ENCODE results near the gene ADISSP. TPM values are rescaled to one million over a fixed set of nuclear protein-coding genes. Genes with fewer than 3 reads are reported as not detected.

Gene ADISSP
- total and polyA plus RNA-seq, 2 of the 8 experiments (the other 6 are each of a cell fraction or from before 2014, with no cell fraction given): 111 to 141 TPM

DNA sequence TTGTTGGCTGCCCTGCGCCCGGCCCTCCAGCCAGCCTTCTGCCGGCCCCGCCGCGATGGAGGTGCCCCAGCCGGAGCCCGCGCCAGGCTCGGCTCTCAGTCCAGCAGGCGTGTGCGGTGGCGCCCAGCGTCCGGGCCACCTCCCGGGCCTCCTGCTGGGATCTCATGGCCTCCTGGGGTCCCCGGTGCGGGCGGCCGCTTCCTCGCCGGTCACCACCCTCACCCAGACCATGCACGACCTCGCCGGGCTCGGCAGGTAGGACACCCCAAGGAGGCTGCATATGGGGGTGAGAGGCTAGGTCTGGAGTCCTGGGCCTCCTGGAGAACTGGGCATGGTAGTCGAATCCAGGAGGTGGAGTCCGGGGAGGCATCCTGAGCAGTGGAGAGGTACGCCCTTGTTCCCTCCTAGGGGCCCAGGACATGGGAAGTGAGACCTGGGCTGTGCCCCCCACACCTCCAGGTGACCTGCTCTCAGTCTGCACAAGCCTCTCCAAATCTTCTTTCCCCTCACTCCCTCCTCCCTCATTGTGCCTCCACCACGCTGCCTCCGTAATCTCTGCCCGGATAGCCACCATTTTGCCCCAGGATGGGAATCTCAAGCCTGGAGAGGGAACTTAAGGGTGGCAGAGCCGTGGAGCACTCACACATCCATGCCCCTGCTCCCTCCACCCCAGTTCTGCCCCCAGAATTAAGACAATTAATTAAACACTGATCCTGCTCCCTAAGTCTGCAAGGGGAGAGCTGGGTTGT, 29.1 kb upstream of the ADISSP start:
- Histone ChIP-seq H3K4me2 (ENCODE audit: insufficient read depth in 1 of 2, low read depth in 2 of 2, low read length in 2 of 2) (peak overlapping the region; percentile 63 to 98), H3K4me1 (replicated peaks in 1 of 4; ENCODE audit: control insufficient read depth in 3 of 4, insufficient read depth in 4 of 4, low read length in 3 of 4) (peaks cover 5 to 35% (median 28%) of the 10 kb centered on the region in 4 experiments), H3K4me3 (ENCODE audit: extremely low read depth in 1 of 4, insufficient read depth in 2 of 4, low read depth in 3 of 4, low read length in 4 of 4) (peak overlapping the region; percentile 30 to 85 (median 68)), H2BK5ac (ENCODE audit: low read depth, low read length) (no peak overlapping the region), H4K20me1 (replicated peaks in 1 of 2; ENCODE audit: control insufficient read depth in 1 of 2, insufficient read depth in 2 of 2, low read length in 2 of 2) (peaks cover 3% of the 10 kb centered on the region in 2 experiments), H3K56ac (replicated peaks; ENCODE audit: insufficient read length, low read depth, low read length) (no peak overlapping the region), H3K36me3 (ENCODE audit: control insufficient read depth in 2 of 4, insufficient read depth in 4 of 4, low read length in 3 of 4) (peaks cover 4 to 5% (median 5%) of the 10 kb centered on the region in 4 experiments; a peak in 6 of 8 replicates), H4K91ac (replicated peaks; ENCODE audit: insufficient read length, low read length) (peak overlapping the region; percentile 11), H3K23me2 (ENCODE audit: low read depth, low read length) (peaks cover 9% of the 10 kb centered on the region; the same call in 1 of the 2 replicates), H3K9ac (replicated peaks in 1 of 4; ENCODE audit: extremely low read depth in 1 of 4, low read depth in 3 of 4, low read length in 3 of 4) (no peak overlapping the region; a peak in 2 of 7 replicates), H2BK15ac (ENCODE audit: low read length) (no peak overlapping the region), H3K27ac (ENCODE audit: low read depth, low read length) (no peak overlapping the region; the same call in 1 of the 2 replicates), H3K23ac (ENCODE audit: insufficient read length) (no peak overlapping the region), H3K18ac (ENCODE audit: extremely low read depth, low read length) (peak overlapping the region; percentile 68; the same call in 1 of the 2 replicates), H3K9me3 (ENCODE audit: insufficient read depth in 2 of 2, low read depth in 1 of 2, low read length in 1 of 2) (no peaks in the 10 kb centered on the region), H2BK20ac (ENCODE audit: low read length) (0 out of 2 replicates have a peak overlapping the region, but pooled peaks have one; percentile 21), H4K5ac (ENCODE audit: insufficient read length, low read depth, low read length) (peak overlapping the region; percentile 16), H3K4ac (replicated peaks; ENCODE audit: insufficient read length, low read depth, low read length) (peak overlapping the region; percentile 11), H3K79me2 (ENCODE audit: control insufficient read depth in 1 of 2, insufficient read depth in 2 of 2, low read length in 2 of 2) (no peaks in the 10 kb centered on the region; a peak in 1 of 4 replicates), H4K8ac (ENCODE audit: extremely low read depth, insufficient read depth, low read length) (peak overlapping the region; percentile 32; the same call in 1 of the 2 replicates), H3K27me3 (replicated peaks in 1 of 4; ENCODE audit: control insufficient read depth in 3 of 4, extremely low read depth in 1 of 4, insufficient read depth in 3 of 4, low read length in 3 of 4) (peaks cover 0 to 3% (median 0%) of the 10 kb centered on the region in 4 experiments; a peak in 1 of 7 replicates), H3K79me1 (ENCODE audit: low read depth, low read length) (no peaks in the 10 kb centered on the region; the same call in 1 of the 2 replicates), H3K14ac (ENCODE audit: insufficient read length) (no peak overlapping the region), H2AK5ac (ENCODE audit: low read depth, low read length) (no peak overlapping the region), H2AFZ (ENCODE audit: low read length) (no peak overlapping the region), H2BK12ac (ENCODE audit: low read depth, low read length) (peak overlapping the region; percentile 35; the same call in 1 of the 2 replicates), H2BK120ac (replicated peaks; ENCODE audit: low read depth, low read length) (no peak overlapping the region)
- DNase-seq (ENCODE audit: low read depth in 1 of 2, low spot score in 2 of 2) (no peak), FAIRE-seq (no peak)
- WGBS, 2 experiments (ENCODE audit: extremely low coverage in 1 of 2, insufficient coverage in 1 of 2, insufficient read length in 1 of 2, insufficient replicate concordance in 2 of 2, low coverage in 1 of 2, low lambda C conversion rate in 2 of 2, missing lambda C conversion rate in 1 of 2): 19% methylated on average over 24 of the region's 33 CpGs; no CpG with 5 or more reads in 1 of the 2 experiments
- TF ChIP-seq KDM4A (IDR thresholded peaks at IDR 0.05; ENCODE audit: low read depth, low read length, severe bottlenecking) (peak; percentile 14), NANOG (IDR thresholded peaks at IDR 0.05; ENCODE audit: insufficient read depth, low read depth, low read length, poor library complexity, severe bottlenecking) (no peak), PHF8 (conservative IDR thresholded peaks at IDR 0.05; ENCODE audit: low read depth, low read length) (0 out of 2 replicates have a peak, but pooled peaks have one; percentile 16)
- ChIA-PET POLR2A (ENCODE audit: partially characterized antibody) (interaction anchor here (1.1 to 1.2 kb wide), 3 partner anchors 15 to 92 kb away, joined by 3 to 6 read pairs (median 4); partner anchors contain the start of genes PANK2 and SPEF1), CTCF (ENCODE audit: partially characterized antibody) (interaction anchor here (0.6 to 2.6 kb wide), 3 partner anchors 21 to 743 kb away, joined by 3 to 16 read pairs (median 9); no protein-coding TSS in a partner anchor)
